Natural killer cell treated with Interleukin-12 subunit alpha and Interleukin-12 subunit beta and Interleukin-15 and Interleukin-18, amount 100 ng/mL, for 72 hours (primary cell): ENCODE data around the gene MARCHF5. TPM values are rescaled to one million over a fixed set of nuclear protein-coding genes. Genes with fewer than 3 reads are reported as not detected.
"Not testable (repeated sequence)": the region's sequence is repeated elsewhere in the genome, so short reads cannot be mapped to it uniquely, and the experiment has no call there.

ENCODE experiments used
- ATAC-seq, 2 donors: fragments of 150-1000 bp; cut with Tn5 transposase in 1 of 2; sonication (Bioruptor Pico), chemical (Tn5 transposase) in 1 of 2; 2 replicates each; pipeline ENCODE4 v1.10.0; 2021
- DNase-seq: peaks from one replicate; pipeline ENCODE4 v3.0.0; 2022; ENCODE audit warnings: low spot score
- H3K27ac Mint-ChIP-seq, 2 donors: 1 replicate in 1 of 2; 2 replicates in 1 of 2; pipeline ENCODE4 v1.8.0; 2022; ENCODE audit warnings: mixed read lengths in 2 of 2, mild to moderate bottlenecking in 1 of 2, moderate library complexity in 1 of 2
- H3K27me3 Mint-ChIP-seq, 2 donors: 1 replicate in 1 of 2; 2 replicates in 1 of 2; pipeline ENCODE4 v1.8.0; 2022; ENCODE audit warnings: mixed read lengths in 2 of 2
- H3K36me3 Mint-ChIP-seq: one replicate; pipeline ENCODE4 v1.8.0; 2022; ENCODE audit warnings: mixed read lengths
- H3K4me1 Mint-ChIP-seq, 2 donors: 1 replicate in 1 of 2; 2 replicates in 1 of 2; pipeline ENCODE4 v1.8.0; 2022; ENCODE audit warnings: low read depth in 2 of 2, mixed read lengths in 2 of 2, mild to moderate bottlenecking in 1 of 2
- H3K4me3 Mint-ChIP-seq: one replicate; pipeline ENCODE4 v1.8.0; 2022; ENCODE audit warnings: mixed read lengths
- H3K9me3 Mint-ChIP-seq: 2 replicates; pipeline ENCODE4 v1.8.0; 2022; ENCODE audit warnings: mixed read lengths
- total RNA-seq, 2 donors: library from RNA; stranded (reverse); gene quantifications; one replicate each; pipeline ENCODE4 v1.2.3, GENCODE V29; 2022

The MARCHF5 gene
- total RNA-seq, 2 donors from 2014 or later: 26.5 to 32.0 TPM

DNA sequence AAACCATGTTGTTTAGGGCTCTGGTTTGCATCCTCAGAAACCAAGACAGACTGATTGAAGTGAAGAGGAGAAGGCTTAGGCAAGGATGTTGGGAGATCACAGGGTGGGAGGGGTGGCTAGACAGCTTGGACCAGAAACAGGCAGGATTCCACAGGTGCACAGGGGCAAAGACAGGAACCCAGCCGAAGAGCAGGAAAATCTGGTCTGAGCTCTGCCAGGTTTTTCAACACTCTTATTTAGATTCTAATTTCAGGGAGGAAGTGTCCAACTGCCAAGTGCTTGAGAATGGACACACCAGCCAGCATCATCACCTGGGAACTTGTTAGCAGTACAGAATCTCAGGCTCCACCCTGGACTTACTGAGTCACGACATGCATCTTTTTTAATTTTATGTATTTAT is 93.8 kb downstream of the MARCHF5 start:
- Mint-ChIP-seq H3K4me3 (no peak overlapping the region), H3K4me1 (no peaks in the 10 kb centered on the region), H3K9me3 (no peaks in the 10 kb centered on the region), H3K27ac (no peak overlapping the region), H3K27me3 (peaks cover 8 to 15% of the 10 kb centered on the region in 2 donors), H3K36me3 (no peaks in the 10 kb centered on the region)
- DNase-seq (no peak), ATAC-seq (no peak)

DNA sequence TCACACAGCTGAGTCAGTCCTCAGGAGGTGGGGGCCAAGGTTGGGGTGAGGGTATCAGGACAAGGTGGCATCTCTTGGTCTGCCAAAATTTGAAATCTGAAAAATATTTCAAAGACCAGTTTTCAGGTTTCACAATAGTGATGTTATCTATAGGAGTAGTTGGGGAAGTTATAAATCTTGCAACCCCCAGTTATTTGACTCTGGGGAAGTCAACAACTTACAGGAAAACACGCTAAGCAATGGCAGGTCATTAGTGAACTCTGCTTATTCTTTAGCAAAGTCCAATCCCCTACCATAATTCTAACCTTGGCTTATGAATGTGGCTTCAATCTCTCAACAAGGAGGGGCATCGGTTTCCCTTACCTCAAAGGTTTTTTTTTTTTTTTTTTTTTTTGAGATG is 94.9 kb downstream of the MARCHF5 start:
- Mint-ChIP-seq H3K9me3 (no peaks in the 10 kb centered on the region), H3K27ac (no peak overlapping the region)

DNA sequence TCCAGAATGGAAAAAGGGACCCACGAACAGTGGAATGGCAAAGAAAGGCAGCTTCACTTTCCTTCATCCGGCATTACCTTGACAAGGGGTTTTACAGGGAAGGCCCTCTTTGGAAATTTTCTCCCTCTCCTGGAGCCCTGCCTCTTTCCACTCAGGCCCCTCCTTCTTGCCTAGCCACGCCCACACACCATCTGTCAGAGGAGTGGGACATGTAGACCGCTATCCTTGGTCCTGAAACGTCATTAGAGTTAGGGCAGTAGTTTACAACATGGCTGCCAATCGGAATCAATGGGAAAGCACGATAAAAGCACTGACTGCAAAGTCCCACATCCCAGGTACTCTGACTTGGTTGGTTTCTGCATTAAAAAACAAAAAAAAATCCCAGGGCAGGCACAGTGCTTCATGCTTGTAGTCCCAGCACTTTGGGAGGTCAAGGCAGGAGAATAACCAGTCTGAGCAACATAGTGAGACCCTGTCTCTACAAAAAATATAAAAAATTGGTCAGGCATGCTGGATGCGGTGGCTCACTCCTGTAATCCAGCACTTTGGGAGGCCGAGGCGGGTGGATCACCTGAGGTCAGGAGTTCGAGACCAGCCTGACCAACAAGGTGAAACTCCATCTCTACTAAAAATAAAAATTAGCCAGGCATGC is 96.4 kb downstream of the MARCHF5 start:
- DNase-seq: no peak
- H3K9me3 Mint-ChIP-seq: no peaks in the 10 kb centered on the region
- no peaks in the 10 kb centered on the region for H3K36me3 Mint-ChIP-seq
- H3K4me1 Mint-ChIP-seq: no peaks in the 10 kb centered on the region
- peaks cover 8 to 17% of the 10 kb centered on the region in 2 donors for H3K27me3 Mint-ChIP-seq
- ATAC-seq: no peak
- no peak overlapping the region for H3K4me3 Mint-ChIP-seq
- no peak overlapping the region for H3K27ac Mint-ChIP-seq

More for the DNA sequence above, 94.9 kb downstream of the MARCHF5 start:
- no peaks in the 10 kb centered on the region for H3K4me1 Mint-ChIP-seq
- no peak for DNase-seq
- no peaks in the 10 kb centered on the region for H3K36me3 Mint-ChIP-seq
- no peak for ATAC-seq
- H3K27me3 Mint-ChIP-seq: peaks cover 8 to 9% of the 10 kb centered on the region in 2 donors
- H3K4me3 Mint-ChIP-seq: no peak overlapping the region

DNA sequence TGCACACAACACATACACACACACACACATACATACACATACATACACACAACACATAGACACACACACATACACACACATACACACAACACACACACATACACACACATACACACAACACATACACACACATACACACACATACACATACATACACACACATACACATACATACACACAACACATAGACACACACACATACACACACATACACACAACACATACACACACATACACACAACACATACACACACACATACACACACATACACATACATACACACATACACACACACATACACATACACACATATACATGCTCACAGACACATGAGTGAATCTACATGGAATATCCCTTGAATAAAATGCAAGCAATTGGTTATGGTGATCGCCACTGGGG is 102.2 kb downstream of the MARCHF5 start:
- ATAC-seq, H3K9me3 Mint-ChIP-seq, H3K4me3 Mint-ChIP-seq, DNase-seq, H3K27ac Mint-ChIP-seq, H3K36me3 Mint-ChIP-seq, H3K4me1 Mint-ChIP-seq: not testable (repeated sequence)
- peaks cover 6 to 17% of the 10 kb centered on the region in 2 donors for H3K27me3 Mint-ChIP-seq

DNA sequence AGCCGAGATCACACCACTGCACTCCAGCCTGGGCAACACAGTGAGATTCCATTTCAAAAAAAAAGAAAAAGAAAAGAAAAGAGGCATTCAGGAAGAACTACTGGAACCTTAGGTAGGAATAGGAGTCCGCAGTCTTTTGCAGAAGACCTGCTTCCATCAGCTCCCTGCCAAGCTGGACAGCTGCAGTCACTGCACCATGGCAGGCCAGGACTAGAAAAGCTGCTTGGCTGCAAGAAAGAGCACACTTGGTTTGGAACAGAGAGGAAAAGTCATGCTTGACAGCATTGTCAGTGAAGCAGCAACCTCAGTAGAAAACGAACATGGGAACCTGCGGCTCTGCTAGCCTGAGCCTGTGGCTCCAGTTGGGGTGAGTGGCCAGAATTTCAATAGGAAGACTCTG is 104.3 kb downstream of the MARCHF5 start:
- ATAC-seq: no peak
- Mint-ChIP-seq H3K27me3 (peaks cover 0 to 18% of the 10 kb centered on the region in 2 donors), H3K27ac (no peak overlapping the region), H3K4me1 (no peaks in the 10 kb centered on the region), H3K4me3 (no peak overlapping the region), H3K36me3 (no peaks in the 10 kb centered on the region), H3K9me3 (no peaks in the 10 kb centered on the region)
- no peak for DNase-seq

DNA sequence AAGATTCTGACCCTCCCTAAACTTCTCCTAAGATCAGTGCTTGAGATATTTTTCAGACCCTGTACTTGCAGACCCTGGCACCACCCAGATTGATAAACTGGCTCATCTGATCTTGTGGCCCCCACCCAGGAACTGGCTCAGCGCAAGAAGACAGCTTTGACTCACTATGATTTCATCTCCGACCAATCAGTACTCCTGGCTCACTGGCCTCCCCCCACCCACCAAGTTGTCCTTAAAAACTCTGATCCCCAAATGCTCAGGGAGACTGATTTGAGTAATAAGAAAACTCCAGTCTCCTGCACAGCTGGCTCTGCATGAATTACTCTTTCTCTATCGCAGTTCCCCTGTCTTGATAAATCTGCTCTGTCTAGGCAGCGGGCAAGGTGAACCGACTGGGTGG is 111.3 kb downstream of the MARCHF5 start:
- H3K4me3 Mint-ChIP-seq, H3K4me1 Mint-ChIP-seq, H3K36me3 Mint-ChIP-seq, H3K27ac Mint-ChIP-seq, H3K9me3 Mint-ChIP-seq, DNase-seq, H3K27me3 Mint-ChIP-seq, ATAC-seq: not testable (repeated sequence)

Other genes starting within 250 kb of the MARCHF5 start
- 1 to 10 TPM; 4.0 to 4.8 TPM for gene CPEB3, start 89 bp upstream of the MARCHF5 start, total RNA-seq